Measurements from ENCODE around the gene NFU1. TPM values are rescaled to one million over a fixed set of nuclear protein-coding genes. Genes with fewer than 3 reads are reported as not detected.
"Not testable (repeated sequence)": the region's sequence is repeated elsewhere in the genome, so short reads cannot be mapped to it uniquely, and the experiment has no call there.

Gene NFU1
- total RNA-seq, 1 donor from 2014 or later, result 117 TPM

DNA sequence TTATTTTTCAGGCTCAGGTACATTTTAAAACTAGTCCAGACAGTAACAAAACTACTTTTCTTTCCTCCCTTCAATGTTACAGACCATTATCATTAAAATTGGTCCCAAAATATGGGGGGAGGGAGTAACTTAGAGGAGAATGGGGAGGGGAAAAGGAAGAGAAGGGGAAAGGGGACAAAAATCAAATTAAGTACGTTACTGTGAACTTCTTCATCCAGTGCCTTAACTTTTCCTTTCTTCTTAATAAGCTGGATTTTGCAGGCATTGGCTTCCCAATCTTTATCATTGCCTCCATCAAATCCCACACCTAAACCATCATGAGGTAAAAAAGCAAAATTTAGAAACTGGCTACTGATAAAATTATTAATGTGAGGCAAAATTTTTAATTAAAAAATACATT, 67.4 kb downstream of the NFU1 start:
- H3K27me3 ChIP-seq (ENCODE audit: low read depth), result no peaks in the 10 kb centered on the region
- intact Hi-C loops (cut with micrococcal nuclease), result no loop called here
- H3K36me3 ChIP-seq, result peaks cover 78% of the 10 kb centered on the region
- TF ChIP-seq, protein P1, sequence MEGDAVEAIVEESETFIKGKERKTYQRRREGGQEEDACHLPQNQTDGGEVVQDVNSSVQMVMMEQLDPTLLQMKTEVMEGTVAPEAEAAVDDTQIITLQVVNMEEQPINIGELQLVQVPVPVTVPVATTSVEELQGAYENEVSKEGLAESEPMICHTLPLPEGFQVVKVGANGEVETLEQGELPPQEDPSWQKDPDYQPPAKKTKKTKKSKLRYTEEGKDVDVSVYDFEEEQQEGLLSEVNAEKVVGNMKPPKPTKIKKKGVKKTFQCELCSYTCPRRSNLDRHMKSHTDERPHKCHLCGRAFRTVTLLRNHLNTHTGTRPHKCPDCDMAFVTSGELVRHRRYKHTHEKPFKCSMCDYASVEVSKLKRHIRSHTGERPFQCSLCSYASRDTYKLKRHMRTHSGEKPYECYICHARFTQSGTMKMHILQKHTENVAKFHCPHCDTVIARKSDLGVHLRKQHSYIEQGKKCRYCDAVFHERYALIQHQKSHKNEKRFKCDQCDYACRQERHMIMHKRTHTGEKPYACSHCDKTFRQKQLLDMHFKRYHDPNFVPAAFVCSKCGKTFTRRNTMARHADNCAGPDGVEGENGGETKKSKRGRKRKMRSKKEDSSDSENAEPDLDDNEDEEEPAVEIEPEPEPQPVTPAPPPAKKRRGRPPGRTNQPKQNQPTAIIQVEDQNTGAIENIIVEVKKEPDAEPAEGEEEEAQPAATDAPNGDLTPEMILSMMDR (IDR thresholded peaks at IDR 0.05; ENCODE audit: borderline replicate concordance), result no peak
- DNase-seq, result no peak
- no peak overlapping the region for H3K4me3 ChIP-seq
- H3K9me3 ChIP-seq (replicated peaks), result no peaks in the 10 kb centered on the region
- H3K27ac ChIP-seq (replicated peaks), result no peak overlapping the region
- H3K4me1 ChIP-seq, result no peaks in the 10 kb centered on the region

DNA sequence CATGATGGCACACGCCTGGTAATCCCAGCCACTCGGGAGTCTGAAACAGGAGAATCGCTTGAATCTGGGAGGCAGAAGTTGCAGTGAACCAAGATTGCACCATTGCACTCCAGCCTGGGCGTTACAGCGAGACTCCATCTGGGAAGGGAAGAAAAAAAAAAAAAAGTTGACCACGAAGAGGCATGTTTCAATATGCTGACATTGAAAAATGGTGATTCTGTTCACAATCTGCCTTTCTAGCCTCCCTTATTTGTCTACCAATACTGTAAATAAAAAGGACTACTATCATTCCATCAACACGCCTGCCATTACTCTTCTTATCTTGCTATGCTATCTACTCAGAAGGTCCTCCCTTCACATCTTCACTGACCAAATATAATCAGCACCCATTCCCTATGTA, 68.6 kb downstream of the NFU1 start:
- no peak for DNase-seq
- no peaks in the 10 kb centered on the region for H3K4me1 ChIP-seq

DNA sequence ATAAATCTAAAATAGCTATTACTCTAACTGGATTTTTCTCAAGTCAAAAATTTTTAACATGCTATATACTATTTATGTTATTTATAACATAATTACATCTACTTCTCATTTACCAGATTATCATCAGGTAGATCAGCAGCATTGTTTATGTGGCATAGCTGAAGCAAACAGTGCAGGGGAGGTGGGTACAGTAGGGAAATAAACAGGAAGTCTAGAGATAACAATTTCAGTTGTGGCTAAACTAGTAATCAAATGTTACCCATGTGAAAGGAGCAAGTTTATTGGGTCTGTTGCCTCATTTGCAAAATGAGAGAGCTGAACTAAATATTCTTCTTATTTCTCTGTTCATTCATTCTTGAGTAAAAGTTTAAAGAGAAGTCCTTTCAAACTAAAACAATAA, 77.9 kb downstream of the NFU1 start:
- Histone ChIP-seq H3K27me3 (ENCODE audit: low read depth) (no peaks in the 10 kb centered on the region), H3K36me3 (peaks cover 97% of the 10 kb centered on the region), H3K9me3 (replicated peaks) (no peaks in the 10 kb centered on the region), H3K4me1 (no peaks in the 10 kb centered on the region), H3K27ac (replicated peaks) (no peak overlapping the region), H3K4me3 (no peak overlapping the region)
- no peak for DNase-seq
- TF ChIP-seq, protein P1 (IDR thresholded peaks at IDR 0.05; ENCODE audit: borderline replicate concordance), result no peak
- intact Hi-C loops (cut with micrococcal nuclease), result no loop called here

More for the DNA sequence above, 68.6 kb downstream of the NFU1 start:
- no peaks in the 10 kb centered on the region for H3K9me3 ChIP-seq (replicated peaks)
- no peak overlapping the region for H3K4me3 ChIP-seq
- intact Hi-C loops (cut with micrococcal nuclease), result no loop called here
- no peaks in the 10 kb centered on the region for H3K27me3 ChIP-seq (ENCODE audit: low read depth)
- peaks cover 84% of the 10 kb centered on the region for H3K36me3 ChIP-seq
- no peak overlapping the region for H3K27ac ChIP-seq (replicated peaks)
- TF ChIP-seq, protein P1 (IDR thresholded peaks at IDR 0.05; ENCODE audit: borderline replicate concordance), result no peak

DNA sequence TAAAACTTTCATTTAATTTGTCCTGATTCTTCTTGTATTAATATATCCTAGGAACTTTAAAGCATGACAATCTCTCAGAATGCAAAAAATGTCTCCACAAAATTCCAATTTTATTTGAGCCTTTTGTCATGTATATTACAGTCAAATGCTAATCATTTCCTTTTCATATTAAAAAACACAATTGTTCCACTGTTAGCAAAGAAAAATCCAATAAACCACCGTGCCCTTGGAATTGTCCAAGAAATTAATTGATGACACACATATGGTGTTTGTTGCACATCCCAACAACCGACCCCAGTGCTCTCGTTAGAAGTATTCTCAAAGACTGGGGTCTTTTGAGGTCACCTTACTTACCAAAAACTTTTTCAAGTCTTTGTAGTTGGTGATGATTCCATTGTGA, 78.3 kb downstream of the NFU1 start:
- no peaks in the 10 kb centered on the region for H3K9me3 ChIP-seq (replicated peaks)
- no peak overlapping the region for H3K4me3 ChIP-seq
- no peaks in the 10 kb centered on the region for H3K27me3 ChIP-seq (ENCODE audit: low read depth)
- H3K36me3 ChIP-seq, result peaks cover 99% of the 10 kb centered on the region
- TF ChIP-seq, protein P1 (IDR thresholded peaks at IDR 0.05; ENCODE audit: borderline replicate concordance), result no peak
- intact Hi-C loops (cut with micrococcal nuclease), result no loop called here
- no peak for DNase-seq
- H3K27ac ChIP-seq (replicated peaks), result no peak overlapping the region
- H3K4me1 ChIP-seq, result no peaks in the 10 kb centered on the region

DNA sequence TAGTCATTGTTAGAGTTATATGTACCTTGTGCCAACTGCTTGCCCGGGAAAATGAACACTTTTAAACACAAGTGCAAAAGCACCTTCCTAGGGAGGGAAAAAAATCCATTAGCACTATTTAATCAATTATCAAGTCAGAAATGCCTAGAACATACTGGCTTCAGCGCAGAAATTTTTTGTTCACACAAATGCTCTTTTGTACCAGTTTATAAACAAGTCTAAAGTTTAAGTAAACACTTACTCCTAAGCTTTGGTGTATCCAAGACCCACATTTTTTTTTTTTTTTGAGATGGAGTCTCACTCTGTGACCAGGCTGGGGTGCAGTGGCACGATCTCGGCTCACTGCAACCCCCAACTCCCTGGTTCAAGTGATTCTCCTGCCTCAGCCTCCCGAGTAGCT, 80.8 kb downstream of the NFU1 start:
- Histone ChIP-seq H3K36me3 (peaks cover 94% of the 10 kb centered on the region), H3K27ac (replicated peaks) (no peak overlapping the region)
- intact Hi-C loops (cut with micrococcal nuclease), result no loop called here

DNA sequence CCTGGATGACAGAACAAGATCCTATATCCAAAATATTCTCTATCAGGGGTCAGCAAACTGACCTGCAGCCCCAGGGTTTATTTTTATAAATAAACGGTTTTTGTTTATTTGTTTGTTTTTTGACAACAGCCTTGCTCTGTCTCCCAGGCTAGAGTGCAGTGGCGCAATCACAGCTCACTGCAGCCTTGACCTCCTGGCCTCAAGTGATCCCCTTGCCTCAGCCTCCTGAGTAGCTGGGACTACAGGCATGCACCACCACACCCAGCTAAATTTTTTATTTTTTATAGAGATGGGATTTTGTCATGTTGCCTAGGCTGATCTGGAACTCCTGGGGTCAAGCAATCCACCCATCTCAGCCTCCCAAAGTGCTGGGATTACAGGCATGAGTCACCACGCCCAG, 82.3 kb downstream of the NFU1 start:
- H3K36me3 ChIP-seq, result peaks cover 88% of the 10 kb centered on the region
- intact Hi-C loops (cut with micrococcal nuclease); DNase-seq; H3K4me1 ChIP-seq; H3K9me3 ChIP-seq (replicated peaks); H3K27ac ChIP-seq (replicated peaks); H3K27me3 ChIP-seq (ENCODE audit: low read depth); H3K4me3 ChIP-seq: not testable (repeated sequence)

More for the DNA sequence above, 80.8 kb downstream of the NFU1 start:
- TF ChIP-seq, protein P1 (IDR thresholded peaks at IDR 0.05; ENCODE audit: borderline replicate concordance), result no peak
- no peaks in the 10 kb centered on the region for H3K27me3 ChIP-seq (ENCODE audit: low read depth)
- DNase-seq, result no peak
- H3K9me3 ChIP-seq (replicated peaks), result no peaks in the 10 kb centered on the region
- H3K4me1 ChIP-seq, result no peaks in the 10 kb centered on the region
- no peak overlapping the region for H3K4me3 ChIP-seq

Data from left ventricle myocardium inferior (tissue), 1 donor.